Caco-2 (cell line): Measurements from ENCODE around the gene C19orf53. TPM values are rescaled to one million over a fixed set of nuclear protein-coding genes. Genes with fewer than 3 reads are reported as not detected.

Source experiments
- total RNA-seq: library from RNA; stranded (reverse); gene quantifications from 2 replicates; pipeline ENCODE4 v1.2.3, GENCODE V29; 2022

Gene C19orf53
- total RNA-seq, 1 experiment from 2014 or later, result 113 TPM

Other genes starting within 250 kb of the C19orf53 start
- gene MRI1, start 9.9 kb upstream of the C19orf53 start, total RNA-seq, result 23.3 and 25.7 TPM in 2 replicates
- 4.0 and 5.7 TPM in 2 replicates for gene ZSWIM4, start 21.0 kb downstream of the C19orf53 start, total RNA-seq
- gene NANOS3, start 102.7 kb downstream of the C19orf53 start, total RNA-seq, result not detected in 2 replicates
- gene BRME1, start 131.7 kb downstream of the C19orf53 start, total RNA-seq, result 17.3 and 17.4 TPM in 2 replicates
- 48.2 and 49.4 TPM in 2 replicates for gene CC2D1A, start 131.7 kb downstream of the C19orf53 start, total RNA-seq
- 0.72 TPM in 1 of 2 replicates, not detected in the other for gene PODNL1, start 164.0 kb downstream of the C19orf53 start, total RNA-seq
- 41.1 and 43.0 TPM in 2 replicates for gene DCAF15, start 178.1 kb downstream of the C19orf53 start, total RNA-seq
- 11.5 and 13.4 TPM in 2 replicates for gene RFX1, start 231.9 kb downstream of the C19orf53 start, total RNA-seq